ENCODE data around the gene TFDP1.

DNA sequence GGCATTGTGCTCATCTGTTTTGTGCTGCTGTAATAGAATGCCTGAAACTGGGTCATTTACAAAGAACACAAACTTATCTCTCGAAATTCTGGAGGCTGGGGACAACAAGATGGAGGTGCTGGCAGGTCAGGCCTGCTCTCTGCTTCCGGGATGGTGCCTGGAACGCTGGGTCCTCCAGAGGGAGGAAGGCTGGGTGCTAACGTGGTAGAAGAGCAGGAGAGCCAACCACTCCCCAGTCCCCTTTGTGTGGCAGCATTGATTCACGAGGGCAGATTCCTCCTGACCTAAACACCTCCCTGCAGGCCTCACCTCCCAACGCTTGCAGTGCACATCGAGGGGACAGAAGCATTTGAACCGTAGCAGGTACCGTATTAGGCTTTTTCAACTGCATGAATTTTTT, 34.1 kb upstream of the TFDP1 start:
- TF ChIP-seq, protein P1, sequence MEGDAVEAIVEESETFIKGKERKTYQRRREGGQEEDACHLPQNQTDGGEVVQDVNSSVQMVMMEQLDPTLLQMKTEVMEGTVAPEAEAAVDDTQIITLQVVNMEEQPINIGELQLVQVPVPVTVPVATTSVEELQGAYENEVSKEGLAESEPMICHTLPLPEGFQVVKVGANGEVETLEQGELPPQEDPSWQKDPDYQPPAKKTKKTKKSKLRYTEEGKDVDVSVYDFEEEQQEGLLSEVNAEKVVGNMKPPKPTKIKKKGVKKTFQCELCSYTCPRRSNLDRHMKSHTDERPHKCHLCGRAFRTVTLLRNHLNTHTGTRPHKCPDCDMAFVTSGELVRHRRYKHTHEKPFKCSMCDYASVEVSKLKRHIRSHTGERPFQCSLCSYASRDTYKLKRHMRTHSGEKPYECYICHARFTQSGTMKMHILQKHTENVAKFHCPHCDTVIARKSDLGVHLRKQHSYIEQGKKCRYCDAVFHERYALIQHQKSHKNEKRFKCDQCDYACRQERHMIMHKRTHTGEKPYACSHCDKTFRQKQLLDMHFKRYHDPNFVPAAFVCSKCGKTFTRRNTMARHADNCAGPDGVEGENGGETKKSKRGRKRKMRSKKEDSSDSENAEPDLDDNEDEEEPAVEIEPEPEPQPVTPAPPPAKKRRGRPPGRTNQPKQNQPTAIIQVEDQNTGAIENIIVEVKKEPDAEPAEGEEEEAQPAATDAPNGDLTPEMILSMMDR (IDR thresholded peaks at IDR 0.05), result no peak
- TF ChIP-seq POLR2A (IDR thresholded peaks at IDR 0.05), result no peak
